BJ (cell line): ENCODE data around the gene RERE. TPM values are rescaled to one million over a fixed set of nuclear protein-coding genes. Genes with fewer than 3 reads are reported as not detected.
A peak's percentile ranks its signal among the peaks of the same experiment; 100 is the strongest.

Source experiments
- CTCF ChIA-PET: fragments of 350-600 bp; formaldehyde crosslinking; extraction: SDS; loops from one replicate; lab custom pipeline; 2021; ENCODE audit warnings: antibody characterized with exemption, inconsistent platforms; lab: Yijun Ruan, JAX
- POLR2A ChIA-PET: fragments of 300-600 bp; sonication (Branson Sonifier 250); formaldehyde crosslinking; extraction: SDS; loops from one replicate; lab custom pipeline; 2021; ENCODE audit warnings: antibody characterized with exemption; lab: Charles Lee
- DNase-seq: peaks from one replicate; pipeline ENCODE4 v3.0.0-alpha.2; 2011; ENCODE audit warnings: low read depth
- H3K27me3 ChIP-seq: 2 replicates; pipeline ENCODE4 v1.6.0; 2011; ENCODE audit warnings: low read length; ENCODE audit not compliant: control insufficient read depth, insufficient read depth
- H3K36me3 ChIP-seq: 2 replicates; pipeline ENCODE4 v1.5.1; 2011; ENCODE audit warnings: low read length; ENCODE audit not compliant: control insufficient read depth, insufficient read depth
- H3K4me3 ChIP-seq: 2 replicates; pipeline ENCODE4 v1.5.1; 2011; ENCODE audit warnings: low read depth, mild to moderate bottlenecking, control low read depth, low read length
- polyA plus RNA-seq: library from polyadenylated mRNA; depleted of rRNA; stranded (reverse); fragments of >200 nt; gene quantifications from 2 replicates; pipeline ENCODE4 v1.2.3, GENCODE V29; 2011
- TF ChIP-seq, protein P1 (sequence below): IDR thresholded peaks from 2 replicates; pipeline ENCODE4 v1.5.1; 2011; ENCODE audit warnings: low read depth, mild to moderate bottlenecking, control low read depth, inconsistent platforms, low read length, moderate library complexity; ENCODE audit not compliant: insufficient read depth

The RERE gene
- polyA plus RNA-seq, 1 experiment: 3.8 TPM

DNA sequence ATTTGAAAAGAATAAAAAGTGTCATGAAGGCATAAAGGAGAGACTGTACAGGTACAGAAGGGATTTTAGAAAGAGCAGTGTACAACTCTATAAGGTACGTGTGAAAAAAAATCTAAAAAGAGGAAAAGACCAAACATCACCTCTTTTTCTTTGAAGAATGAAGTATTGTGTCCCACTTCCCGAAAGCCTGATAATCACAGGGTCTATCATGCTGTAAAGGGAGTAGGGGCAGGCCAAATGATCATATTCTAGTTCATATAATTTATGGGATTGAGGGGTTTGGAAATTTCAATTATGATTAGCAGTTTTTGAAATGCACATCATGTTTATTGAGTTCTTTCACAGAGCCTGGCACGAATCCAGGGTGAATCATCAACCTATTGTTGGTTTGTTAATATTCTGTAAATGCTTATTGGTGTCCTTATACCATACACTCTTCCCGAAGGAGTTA, 910 bp upstream of the RERE start:
- ChIA-PET CTCF (no interaction called here), POLR2A (no interaction called here)
- Histone ChIP-seq H3K36me3 (no peaks in the 10 kb centered on the region), H3K4me3 (peak overlapping the region; percentile 91), H3K27me3 (no peaks in the 10 kb centered on the region)
- DNase-seq: no peak
- TF ChIP-seq, protein P1, sequence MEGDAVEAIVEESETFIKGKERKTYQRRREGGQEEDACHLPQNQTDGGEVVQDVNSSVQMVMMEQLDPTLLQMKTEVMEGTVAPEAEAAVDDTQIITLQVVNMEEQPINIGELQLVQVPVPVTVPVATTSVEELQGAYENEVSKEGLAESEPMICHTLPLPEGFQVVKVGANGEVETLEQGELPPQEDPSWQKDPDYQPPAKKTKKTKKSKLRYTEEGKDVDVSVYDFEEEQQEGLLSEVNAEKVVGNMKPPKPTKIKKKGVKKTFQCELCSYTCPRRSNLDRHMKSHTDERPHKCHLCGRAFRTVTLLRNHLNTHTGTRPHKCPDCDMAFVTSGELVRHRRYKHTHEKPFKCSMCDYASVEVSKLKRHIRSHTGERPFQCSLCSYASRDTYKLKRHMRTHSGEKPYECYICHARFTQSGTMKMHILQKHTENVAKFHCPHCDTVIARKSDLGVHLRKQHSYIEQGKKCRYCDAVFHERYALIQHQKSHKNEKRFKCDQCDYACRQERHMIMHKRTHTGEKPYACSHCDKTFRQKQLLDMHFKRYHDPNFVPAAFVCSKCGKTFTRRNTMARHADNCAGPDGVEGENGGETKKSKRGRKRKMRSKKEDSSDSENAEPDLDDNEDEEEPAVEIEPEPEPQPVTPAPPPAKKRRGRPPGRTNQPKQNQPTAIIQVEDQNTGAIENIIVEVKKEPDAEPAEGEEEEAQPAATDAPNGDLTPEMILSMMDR: no peak

DNA sequence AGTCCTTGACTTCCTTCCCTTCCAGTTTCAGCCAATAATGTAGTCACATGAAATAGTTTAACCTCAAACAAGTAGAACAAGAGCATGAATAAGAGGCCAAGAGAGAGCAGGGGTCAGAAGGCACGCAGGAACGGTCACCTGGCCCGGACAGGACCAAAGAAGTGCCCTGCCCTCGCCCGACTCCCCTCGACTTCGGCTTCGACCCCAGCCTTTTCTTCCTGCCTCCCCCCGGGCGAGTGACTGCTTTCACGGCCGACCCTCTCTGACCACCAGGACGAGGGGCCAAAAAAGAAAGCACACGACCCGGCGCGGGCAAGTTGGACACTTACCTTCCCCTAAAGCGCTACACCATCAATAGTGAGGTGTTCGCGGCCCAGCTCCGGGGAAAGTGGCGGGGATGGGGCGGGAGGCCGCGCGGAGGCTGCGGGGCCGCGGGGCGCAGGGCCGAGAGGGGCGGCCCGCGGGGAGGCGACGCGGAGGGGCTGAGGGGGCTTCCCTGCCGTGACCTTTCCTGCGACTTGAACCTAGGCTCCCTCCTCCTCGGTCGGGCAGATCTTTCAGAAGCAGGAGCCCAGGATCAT, 519 bp downstream of the RERE start:
- TF ChIP-seq, protein P1: no peak
- ChIA-PET POLR2A (interaction anchor here (0.6 kb wide), 2 partner anchors 128 to 710 kb away, joined by 3 to 9 read pairs; no protein-coding TSS in a partner anchor), CTCF (interaction anchor here (1.5 kb wide), 1 partner anchor 32 kb away, joined by 3 read pairs; no protein-coding TSS in a partner anchor)
- no peak for DNase-seq
- Histone ChIP-seq H3K36me3 (no peaks in the 10 kb centered on the region), H3K27me3 (no peaks in the 10 kb centered on the region), H3K4me3 (peak overlapping the region; percentile 91)

DNA sequence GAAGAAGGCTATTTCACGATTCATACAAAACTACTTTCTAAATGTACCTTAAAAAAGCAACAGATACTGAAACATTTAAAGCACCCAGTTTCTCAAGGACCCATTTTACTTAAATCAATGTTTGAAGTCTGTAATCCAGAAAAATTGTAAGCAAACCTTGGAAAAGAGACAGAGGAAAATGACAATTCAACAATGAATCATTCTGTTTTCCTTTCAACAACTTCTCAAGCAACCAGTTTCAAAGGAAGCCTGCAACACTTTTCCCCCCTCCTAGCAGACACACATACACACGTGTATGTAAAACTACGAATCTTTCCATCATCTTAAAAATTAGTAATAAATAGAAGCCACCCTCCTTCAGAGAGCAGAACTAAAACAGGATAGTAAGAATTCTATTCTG, 1.2 kb downstream of the RERE start:
- POLR2A ChIA-PET: no interaction called here

DNA sequence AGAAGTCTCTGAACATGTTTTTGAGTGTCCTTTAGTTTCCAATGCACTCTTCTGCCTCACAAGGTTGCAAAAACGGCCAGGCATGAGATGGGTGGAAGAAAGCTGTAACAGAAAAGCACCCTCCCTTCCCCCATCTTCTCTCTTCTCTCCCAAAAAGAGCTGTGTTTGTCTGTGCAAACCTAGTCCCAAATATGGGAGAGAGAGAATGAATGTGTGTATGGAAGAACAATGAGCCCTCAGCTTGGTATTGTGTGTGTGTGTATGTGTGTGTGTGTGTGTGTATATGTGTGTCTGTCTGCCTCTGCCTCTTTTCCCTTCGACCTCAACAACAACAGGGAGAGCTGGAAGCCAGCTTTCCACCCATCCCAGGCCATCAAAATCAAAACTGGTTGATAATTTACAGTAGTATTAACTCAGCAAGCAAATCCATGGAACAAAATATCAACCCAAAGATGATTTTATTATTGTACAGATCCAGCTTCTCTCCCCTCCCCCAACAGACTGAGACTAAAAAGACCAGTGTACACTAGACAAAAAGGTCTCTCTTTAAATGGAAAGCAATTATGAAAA, 1.8 kb downstream of the RERE start:
- no peak for DNase-seq
- ChIA-PET POLR2A (no interaction called here), CTCF (interaction anchor here (0.6 to 0.9 kb wide), 2 partner anchors 75 to 272 kb away, joined by 3 read pairs; no protein-coding TSS in a partner anchor)

More for the DNA sequence above, 1.2 kb downstream of the RERE start:
- TF ChIP-seq, protein P1: no peak
- no peaks in the 10 kb centered on the region for H3K27me3 ChIP-seq
- DNase-seq: no peak
- H3K36me3 ChIP-seq: no peaks in the 10 kb centered on the region
- CTCF ChIA-PET: interaction anchor here (0.6 to 1.5 kb wide), 3 partner anchors 33 to 272 kb away, joined by 3 read pairs; no protein-coding TSS in a partner anchor
- H3K4me3 ChIP-seq: peak overlapping the region; percentile 91

DNA sequence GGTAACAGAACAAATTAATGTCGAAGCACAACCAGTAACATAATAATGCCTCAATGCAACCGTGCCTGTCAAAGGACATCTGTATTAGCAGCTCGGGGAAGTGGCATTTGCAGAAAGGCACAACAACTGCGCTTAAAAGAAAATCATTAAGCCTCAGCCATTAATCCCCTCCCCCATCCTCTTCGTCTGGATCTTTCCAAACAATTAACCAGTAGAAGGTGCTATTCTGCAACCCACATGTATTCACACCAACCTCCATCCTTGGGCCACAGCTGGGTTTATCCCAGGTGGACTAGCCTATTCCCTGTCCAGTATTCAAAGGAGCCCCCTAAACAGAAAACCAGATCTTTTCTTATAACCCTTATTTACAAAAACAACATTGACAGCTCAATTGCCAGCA, 2.6 kb downstream of the RERE start:
- CTCF ChIA-PET: no interaction called here
- POLR2A ChIA-PET: no interaction called here
- no peak overlapping the region for H3K4me3 ChIP-seq
- TF ChIP-seq, protein P1: no peak
- H3K36me3 ChIP-seq: no peaks in the 10 kb centered on the region
- DNase-seq: no peak
- no peaks in the 10 kb centered on the region for H3K27me3 ChIP-seq

More for the DNA sequence above, 1.8 kb downstream of the RERE start:
- H3K36me3 ChIP-seq: no peaks in the 10 kb centered on the region
- H3K4me3 ChIP-seq: peak overlapping the region; percentile 6; the same call in 1 of the 2 replicates
- no peaks in the 10 kb centered on the region for H3K27me3 ChIP-seq
- TF ChIP-seq, protein P1: no peak
